GM12872 (cell line): ENCODE results near the gene CHKB.

Source experiments
- TF ChIP-seq, protein P1 (sequence below): IDR thresholded peaks from 3 replicates; pipeline ENCODE4 v1.5.1; 2011; ENCODE audit warnings: low read depth, mild to moderate bottlenecking, low read length, moderate library complexity; ENCODE audit not compliant: insufficient read depth

CHKB gene

DNA sequence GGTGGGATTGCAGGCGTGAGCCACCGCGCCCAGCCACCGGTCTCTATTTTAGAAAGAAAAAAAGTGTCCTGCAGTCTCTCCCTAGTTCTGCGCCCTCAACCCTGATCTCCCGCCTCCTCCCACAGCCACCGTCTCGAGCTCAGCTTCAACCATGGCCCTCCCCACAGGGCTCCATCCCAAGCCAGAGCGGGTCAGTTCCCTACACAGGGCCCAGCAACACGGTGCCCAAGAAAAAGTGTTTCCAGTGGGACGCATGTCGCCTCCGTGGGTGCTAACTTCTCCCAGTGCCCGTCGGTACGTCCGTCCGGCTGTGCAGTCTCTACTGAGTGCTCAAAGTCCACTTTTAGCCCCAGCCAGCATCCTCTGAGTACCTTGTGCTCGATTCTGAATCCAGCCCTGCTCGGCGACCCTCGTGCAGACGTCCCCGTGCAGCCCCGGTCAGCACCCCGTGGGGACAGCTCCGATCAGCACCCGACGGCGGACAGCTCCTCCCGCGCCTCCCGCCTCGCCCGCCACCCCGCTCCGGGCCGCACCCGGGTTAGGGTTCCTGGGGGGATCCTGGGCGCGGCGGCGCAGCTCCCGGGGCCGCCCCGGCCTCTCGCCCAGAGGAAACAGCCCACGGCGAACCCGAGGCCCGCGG is 17.3 kb upstream of the CHKB start:
- TF ChIP-seq, protein P1, sequence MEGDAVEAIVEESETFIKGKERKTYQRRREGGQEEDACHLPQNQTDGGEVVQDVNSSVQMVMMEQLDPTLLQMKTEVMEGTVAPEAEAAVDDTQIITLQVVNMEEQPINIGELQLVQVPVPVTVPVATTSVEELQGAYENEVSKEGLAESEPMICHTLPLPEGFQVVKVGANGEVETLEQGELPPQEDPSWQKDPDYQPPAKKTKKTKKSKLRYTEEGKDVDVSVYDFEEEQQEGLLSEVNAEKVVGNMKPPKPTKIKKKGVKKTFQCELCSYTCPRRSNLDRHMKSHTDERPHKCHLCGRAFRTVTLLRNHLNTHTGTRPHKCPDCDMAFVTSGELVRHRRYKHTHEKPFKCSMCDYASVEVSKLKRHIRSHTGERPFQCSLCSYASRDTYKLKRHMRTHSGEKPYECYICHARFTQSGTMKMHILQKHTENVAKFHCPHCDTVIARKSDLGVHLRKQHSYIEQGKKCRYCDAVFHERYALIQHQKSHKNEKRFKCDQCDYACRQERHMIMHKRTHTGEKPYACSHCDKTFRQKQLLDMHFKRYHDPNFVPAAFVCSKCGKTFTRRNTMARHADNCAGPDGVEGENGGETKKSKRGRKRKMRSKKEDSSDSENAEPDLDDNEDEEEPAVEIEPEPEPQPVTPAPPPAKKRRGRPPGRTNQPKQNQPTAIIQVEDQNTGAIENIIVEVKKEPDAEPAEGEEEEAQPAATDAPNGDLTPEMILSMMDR: no peak

GRCh38 chr22:50597097-50597496 is 14.4 kb upstream of the CHKB start:
- TF ChIP-seq, protein P1: no peak

- TF ChIP-seq, protein P1: no peak
These were observed 12.5 kb upstream of the CHKB start for GRCh38 chr22:50595189-50595588.

- TF ChIP-seq, protein P1: no peak
These were observed 4.8 kb upstream of the CHKB start for GRCh38 chr22:50587407-50587806.

DNA sequence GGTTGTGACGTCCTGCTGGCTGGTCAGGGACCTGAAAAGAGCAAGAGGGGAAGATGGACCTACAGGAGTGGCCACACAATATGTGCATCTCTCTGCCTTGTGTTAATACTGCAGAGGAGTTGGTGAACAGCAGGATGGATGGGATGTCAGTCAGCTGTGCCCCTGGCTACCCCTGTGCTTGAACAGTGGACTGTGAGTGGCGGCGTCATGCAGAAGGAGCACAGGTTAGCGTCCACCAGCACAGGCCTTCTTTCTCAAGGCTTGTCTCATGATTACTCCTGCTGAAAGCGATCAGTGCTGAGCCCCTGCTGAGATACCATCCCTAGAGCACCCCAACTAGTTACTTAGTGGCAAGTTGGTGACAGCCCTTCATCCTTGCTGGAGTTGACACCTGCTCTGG is 3.8 kb upstream of the CHKB start:
- TF ChIP-seq, protein P1: no peak

- TF ChIP-seq, protein P1: no peak
These were observed 3.1 kb upstream of the CHKB start for GRCh38 chr22:50585781-50586180.

DNA sequence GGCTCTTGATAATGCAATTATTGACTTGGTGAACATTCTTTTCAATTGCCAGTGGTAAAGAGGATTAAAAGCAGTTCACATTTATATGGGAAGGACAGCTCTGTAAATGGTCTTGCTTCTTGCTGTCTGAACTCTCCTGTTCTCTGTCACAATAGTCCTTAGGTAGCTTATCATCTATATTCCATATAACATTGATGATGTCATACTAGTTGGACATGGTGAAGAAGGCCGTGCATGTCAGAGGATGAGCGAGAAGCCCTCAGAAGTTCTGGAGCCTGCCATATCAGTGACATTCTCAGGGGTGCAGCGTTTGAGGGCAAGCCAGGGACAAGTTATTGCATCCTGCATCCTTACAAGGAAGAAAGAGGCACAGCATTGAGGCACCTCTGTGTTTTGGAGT is 2.6 kb upstream of the CHKB start:
- TF ChIP-seq, protein P1: no peak
